Measurements from ENCODE around the gene CDC16.

The CDC16 gene

DNA sequence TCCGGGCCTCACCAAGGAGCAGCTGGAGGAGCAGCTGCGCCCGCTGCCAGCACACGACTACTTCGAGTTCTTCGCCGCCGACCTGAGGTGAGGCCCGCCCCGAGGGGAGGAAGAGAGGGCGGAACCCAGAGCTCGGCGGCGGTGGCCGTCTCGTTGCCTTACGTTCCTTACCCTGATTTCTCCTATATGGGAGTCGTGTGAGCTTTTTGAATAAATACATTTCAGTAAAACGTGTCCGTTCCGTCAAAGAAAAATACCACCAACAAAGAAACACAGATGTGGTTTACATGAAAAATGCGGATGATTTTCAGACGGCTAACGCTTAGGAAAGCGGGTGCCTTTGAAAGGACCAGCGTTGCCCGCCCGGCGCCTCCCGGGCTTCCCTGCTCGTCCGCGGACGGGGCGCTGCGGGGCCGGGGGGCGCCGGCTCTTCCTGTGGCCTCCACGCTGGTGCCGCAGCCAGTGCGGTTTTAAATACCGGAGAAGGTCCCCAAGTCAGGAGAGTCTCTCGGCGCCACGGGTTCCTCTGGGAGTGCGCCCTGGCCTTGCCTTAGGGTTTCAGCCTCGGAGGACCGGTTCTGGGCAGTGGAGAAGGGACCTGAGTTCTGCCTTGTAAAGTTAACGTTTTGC lies 47.5 kb downstream of the CDC16 start:
- DNase-seq (ENCODE audit: insufficient read length, low spot score) = no peak

DNA sequence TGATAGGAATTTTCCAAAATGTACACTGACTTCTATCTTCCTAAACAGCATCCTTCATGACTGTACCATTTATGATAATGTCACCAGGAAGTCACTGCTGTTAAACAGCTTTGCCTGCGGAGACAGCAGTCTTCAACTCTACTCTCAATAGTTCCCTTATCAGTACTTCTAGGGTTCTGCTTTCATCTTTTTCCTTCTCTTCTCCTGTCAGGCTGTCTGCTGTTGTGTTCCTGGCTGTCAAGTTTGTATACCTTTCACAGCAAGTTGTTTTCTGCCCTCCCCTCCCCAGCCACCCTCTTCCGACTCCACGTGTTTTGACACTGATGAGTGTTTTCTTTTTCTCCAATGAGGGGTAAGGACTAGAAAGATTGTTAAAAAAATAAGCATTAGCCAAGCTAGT lies 48.9 kb downstream of the CDC16 start:
- TF ChIP-seq, protein P1, sequence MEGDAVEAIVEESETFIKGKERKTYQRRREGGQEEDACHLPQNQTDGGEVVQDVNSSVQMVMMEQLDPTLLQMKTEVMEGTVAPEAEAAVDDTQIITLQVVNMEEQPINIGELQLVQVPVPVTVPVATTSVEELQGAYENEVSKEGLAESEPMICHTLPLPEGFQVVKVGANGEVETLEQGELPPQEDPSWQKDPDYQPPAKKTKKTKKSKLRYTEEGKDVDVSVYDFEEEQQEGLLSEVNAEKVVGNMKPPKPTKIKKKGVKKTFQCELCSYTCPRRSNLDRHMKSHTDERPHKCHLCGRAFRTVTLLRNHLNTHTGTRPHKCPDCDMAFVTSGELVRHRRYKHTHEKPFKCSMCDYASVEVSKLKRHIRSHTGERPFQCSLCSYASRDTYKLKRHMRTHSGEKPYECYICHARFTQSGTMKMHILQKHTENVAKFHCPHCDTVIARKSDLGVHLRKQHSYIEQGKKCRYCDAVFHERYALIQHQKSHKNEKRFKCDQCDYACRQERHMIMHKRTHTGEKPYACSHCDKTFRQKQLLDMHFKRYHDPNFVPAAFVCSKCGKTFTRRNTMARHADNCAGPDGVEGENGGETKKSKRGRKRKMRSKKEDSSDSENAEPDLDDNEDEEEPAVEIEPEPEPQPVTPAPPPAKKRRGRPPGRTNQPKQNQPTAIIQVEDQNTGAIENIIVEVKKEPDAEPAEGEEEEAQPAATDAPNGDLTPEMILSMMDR (IDR thresholded peaks at IDR 0.05; ENCODE audit: insufficient read depth, missing control alignments) = no peak
- FAIRE-seq (no peak), DNase-seq (ENCODE audit: insufficient read length, low spot score) (no peak)

More for the DNA sequence above, 47.5 kb downstream of the CDC16 start:
- TF ChIP-seq, protein P1 (IDR thresholded peaks at IDR 0.05; ENCODE audit: insufficient read depth, missing control alignments) = no peak
- FAIRE-seq = no peak

DNA sequence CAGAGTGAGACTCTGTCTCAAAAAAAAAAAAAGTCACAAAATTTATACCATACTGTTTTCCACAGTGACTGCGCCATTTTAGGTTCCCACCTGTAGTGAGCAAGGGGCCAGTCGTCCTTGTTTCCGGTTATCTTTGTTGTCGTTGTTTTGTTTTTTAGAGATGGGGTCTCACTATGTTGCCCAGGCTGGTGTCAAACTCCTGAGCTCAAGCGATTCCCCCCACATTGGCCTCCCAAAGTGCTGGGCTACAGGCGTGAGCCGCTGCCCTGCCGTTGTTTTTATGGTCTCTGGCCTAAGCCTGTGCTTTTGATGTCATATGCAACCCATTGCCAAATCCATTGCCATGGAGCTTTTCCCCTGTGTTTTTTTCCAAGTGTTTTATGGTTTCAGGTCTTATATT lies 50.0 kb downstream of the CDC16 start:
- no peak for FAIRE-seq
- TF ChIP-seq, protein P1 (IDR thresholded peaks at IDR 0.05; ENCODE audit: insufficient read depth, missing control alignments) = no peak
- no peak for DNase-seq (ENCODE audit: insufficient read length, low spot score)

DNA sequence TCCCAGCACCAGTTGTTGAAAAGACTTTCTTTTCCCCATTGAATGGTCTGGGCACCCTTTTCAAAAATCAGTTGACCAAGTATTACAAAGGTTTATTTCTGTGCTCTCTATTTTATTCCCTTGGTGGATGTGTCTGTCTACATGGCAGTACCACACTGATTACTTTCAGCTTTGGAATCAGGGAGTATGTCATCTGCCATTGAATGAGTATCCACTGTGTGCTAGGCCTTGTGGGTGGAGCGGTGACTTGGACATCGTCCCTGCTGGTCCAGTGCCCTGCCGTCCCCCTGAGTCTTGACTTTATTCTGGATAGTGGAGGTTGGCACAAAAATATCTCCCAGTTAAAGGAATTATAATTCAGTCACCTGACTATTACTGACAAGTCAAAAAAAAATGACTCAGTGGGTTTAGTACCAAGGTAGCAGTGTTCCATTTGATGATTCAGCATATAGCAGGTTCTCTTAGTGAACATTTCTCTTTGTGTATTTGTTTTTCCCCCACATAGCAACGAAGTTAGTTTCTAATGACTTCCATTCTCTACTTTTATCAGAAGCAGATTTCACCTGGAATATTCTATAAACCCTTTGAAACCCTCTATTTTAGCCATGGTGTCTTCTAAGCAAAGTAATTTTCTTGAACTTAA lies 50.6 kb downstream of the CDC16 start:
- DNase-seq (ENCODE audit: insufficient read length, low spot score) (no peak), FAIRE-seq (no peak)
- TF ChIP-seq, protein P1 (IDR thresholded peaks at IDR 0.05; ENCODE audit: insufficient read depth, missing control alignments) = no peak

DNA sequence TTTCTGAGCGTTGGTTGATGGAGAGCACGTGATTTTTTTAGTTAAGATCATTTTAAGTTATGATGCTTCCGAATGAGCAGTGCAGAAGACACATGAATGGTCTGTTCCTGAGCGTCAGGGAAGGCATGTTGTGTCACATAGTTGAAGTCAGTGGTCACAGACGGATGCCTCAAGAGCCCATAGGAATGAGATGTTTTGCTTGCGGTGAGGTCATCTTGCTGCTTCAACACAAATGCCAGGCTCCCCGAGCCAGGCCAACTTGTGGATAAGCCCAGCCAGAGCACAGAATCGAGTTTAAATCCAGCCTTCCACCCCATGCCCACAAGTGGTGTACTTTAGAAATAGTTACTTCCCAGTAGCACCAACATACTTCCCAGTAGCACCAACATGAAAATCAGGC lies 52.1 kb downstream of the CDC16 start:
- TF ChIP-seq, protein P1 (IDR thresholded peaks at IDR 0.05; ENCODE audit: insufficient read depth, missing control alignments) = no peak
- DNase-seq (ENCODE audit: insufficient read length, low spot score) = no peak
- no peak for FAIRE-seq

DNA sequence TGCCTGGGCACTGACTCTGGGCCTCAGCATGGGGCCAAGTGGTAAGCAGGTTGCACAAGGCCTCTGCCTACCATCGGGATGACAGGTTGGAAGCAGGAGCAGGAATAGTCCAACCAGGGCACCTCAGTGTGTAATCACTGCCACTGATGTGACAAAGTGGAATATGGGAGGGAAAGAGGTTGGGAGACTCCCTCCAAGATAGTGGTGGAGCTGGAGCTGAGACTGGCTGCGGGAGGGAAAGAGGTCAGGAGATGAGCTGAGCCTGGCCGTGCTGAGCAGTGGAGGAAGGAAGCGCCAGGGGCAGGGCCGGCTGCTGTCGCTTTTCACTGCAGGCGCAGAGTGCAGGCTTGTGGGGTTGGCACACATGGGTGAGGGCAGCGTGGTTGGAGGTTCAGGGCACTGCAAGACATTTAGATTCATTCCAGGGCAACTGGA lies 53.5 kb downstream of the CDC16 start:
- no peak for DNase-seq (ENCODE audit: insufficient read length, low spot score)
- TF ChIP-seq, protein P1 (IDR thresholded peaks at IDR 0.05; ENCODE audit: insufficient read depth, missing control alignments) = no peak
- FAIRE-seq = no peak

DNA sequence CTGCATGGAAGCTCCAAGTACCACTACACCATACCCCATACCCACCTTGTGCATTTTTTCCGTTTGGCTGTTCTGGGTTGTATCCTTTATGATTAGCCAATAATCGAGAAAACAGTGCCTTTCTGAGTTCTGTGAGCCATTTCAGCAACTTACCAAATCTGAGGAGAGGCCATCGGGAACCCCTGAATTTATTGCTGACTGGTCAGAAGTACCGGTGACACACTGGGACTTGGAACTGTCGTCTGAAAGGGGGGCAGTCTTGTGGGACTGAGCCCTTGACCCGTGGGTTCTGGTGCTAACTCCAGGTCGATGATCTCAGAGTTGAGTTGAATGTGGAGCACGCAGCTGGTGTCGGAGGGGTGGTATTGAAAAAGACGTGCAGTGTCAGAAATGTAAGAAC lies 61.8 kb downstream of the CDC16 start:
- FAIRE-seq = no peak
- TF ChIP-seq, protein P1 (IDR thresholded peaks at IDR 0.05; ENCODE audit: insufficient read depth, missing control alignments) = no peak
- DNase-seq (ENCODE audit: insufficient read length, low spot score) = no peak
